GM19351 (cell line): ENCODE results near the gene PAGE3.

Source experiments
- ATAC-seq: cut with Tn5 transposase; IDR thresholded peaks from one replicate; pipeline ENCODE4 v1.9.1; 2021; ENCODE audit warnings: mild to moderate bottlenecking, moderate library complexity; ENCODE audit not compliant: unreplicated experiment

The PAGE3 gene, protein sequence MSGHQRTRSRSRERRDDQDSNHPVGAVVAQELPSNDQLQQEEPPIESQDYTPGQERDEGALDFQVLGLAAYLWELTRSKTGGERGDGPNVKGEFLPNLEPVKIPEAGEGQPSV

GRCh38 chrX:55264816-55265215, at the start of gene PAGE3:
Gene PAGE3 (minus strand): TSS chrX:55264916. CDS start chrX:55263903, 1,013 bp downstream.
- ATAC-seq: no peak

- ATAC-seq: no peak
Measured at GRCh38 chrX:55312655-55313054, 47.9 kb upstream of the PAGE3 start.

- no peak for ATAC-seq
Measured at GRCh38 chrX:55290963-55291362, 26.2 kb upstream of the PAGE3 start.

- ATAC-seq: no peak
Measured at GRCh38 chrX:55279832-55280231, 15.1 kb upstream of the PAGE3 start.

DNA sequence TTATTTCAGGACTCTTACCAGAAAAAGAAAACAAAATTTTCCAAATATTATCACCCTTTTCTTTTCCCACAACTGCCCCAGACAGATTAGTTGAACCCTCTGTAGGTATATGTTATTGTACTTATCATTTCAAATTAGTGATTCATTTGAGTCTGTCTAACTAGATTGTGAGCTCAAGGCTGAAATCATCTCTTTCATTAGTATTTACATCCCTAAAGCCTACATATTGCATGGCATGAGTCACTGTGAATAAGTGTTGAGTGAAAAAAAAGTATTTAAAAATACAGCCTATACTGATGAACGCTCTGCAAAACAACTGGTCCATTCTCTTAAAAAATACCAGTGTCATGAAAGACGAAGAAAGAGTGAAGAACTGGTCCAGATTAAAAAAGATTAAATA, 3.9 kb downstream of the PAGE3 start:
- no peak for ATAC-seq

- ATAC-seq: no peak
Measured at GRCh38 chrX:55253528-55253927, 11.2 kb downstream of the PAGE3 start.

DNA sequence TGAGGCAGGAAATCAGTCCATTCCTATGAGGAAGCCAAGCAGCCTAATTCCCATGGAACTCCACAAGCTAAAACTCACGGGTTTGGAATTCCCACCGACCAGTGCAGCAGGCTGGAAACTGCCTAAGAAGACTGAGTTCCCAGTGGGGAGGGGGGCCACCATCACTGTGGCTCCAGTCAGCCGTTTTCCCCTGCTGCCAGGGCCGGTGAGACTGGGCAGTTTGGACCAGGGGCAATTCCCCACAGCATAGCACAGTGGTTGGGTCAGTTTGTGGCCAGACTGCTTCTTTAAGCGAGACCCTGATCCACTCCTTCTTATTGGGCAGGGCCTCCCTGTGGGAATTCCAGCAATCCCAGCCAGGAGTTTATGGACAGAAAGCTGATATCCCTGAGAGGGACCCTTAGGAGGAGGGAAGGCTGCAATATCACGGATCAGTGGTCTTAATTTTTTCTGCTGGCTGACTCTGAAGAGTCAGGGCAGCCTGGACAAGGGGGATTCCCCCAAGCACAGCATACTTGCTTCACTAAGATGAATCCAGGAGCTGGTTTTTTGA, 23.9 kb downstream of the PAGE3 start:
- no peak for ATAC-seq

GRCh38 chrX:55220119-55220794, 44.5 kb downstream of the PAGE3 start, which contains the start of gene PAGE5:
Gene PAGE5 (plus strand): TSS chrX:55220346. CDS start chrX:55221383, 1,037 bp downstream.
- no peak for ATAC-seq

DNA sequence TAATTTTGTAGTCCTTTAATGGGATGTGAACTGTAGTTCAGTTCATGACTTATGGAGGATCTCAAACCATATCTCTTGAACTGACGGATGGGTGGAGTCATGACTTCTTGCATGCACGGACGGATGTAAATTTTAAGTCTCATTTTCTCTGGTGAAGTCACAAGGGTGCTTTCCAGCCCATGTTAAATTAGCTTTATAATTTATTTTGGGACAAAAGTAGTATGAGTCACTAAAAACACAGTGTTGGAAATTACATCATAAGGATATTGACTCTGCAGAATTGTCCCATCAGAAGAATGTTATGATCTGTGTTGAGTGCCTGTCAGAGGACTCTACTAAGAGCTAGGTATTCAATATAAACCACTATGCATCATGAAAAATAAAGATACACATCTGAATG, 51.3 kb downstream of the PAGE3 start:
- ATAC-seq: no peak

DNA sequence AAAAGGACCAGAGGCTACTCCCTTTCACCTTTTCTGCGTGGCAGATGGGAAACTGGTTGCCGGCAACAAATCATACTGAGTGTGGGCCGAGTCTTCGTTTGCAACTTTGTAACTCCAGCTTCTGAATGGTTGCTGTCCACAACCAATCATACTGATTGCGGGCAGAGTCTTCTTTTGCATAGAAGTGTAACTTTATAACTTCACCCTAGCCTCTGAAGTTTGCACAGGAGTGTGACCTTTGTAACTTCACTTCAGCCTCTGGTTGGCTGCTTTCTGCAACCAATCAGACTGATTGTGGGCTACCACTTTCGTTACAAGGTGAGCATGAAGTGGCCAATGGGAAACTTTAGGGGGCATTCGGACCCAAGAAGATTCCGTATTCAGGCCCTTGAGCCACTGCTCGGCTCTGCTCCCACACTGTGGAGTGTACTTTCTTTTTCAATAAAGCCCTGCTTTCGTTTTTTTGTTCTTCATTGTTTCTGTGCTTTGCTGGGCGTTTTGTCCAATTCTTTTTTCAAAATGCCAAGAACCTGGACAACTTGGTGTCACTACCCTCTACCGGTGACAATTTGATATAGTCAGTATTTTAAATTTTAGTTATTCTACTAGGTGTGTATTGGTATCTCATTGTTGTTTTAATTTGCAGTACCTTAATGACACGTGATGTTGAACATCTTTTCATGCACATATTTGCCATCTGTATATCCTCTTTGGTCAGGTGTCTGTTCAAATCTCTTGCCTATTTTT, 53.6 kb downstream of the PAGE3 start:
- no peak for ATAC-seq
